Measurements from ENCODE around the gene RAB36.
A peak's percentile ranks its signal among the peaks of the same experiment; 100 is the strongest.
"Not testable (repeated sequence)": the region's sequence is repeated elsewhere in the genome, so short reads cannot be mapped to it uniquely, and the experiment has no call there.

The RAB36 gene

DNA sequence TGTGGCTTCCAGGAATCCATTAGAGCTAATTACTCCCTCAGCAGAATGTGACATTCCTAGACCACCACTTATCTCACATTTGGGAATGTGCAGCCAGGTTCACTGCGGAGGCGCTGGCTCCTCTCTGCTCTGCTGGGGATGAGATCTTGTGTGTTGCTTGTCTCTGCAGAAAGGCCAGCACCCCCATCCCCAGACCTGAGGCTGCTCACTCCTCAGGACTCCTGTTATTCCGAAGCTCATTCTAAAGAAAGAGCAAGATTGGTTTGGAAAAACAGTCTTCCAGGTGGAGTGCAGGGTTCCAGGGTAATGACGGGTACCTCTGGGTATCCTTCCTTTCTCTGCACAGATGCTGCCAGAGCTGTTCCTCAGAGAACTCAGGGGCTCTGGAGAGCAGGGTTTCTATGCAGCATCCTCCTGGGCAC, 24.3 kb upstream of the RAB36 start:
- DNase-seq (ENCODE audit: low spot score) = no peak

- DNase-seq (ENCODE audit: low spot score) = peak; percentile 57
Measured at GRCh38 chr22:23121424-23121823, 23.9 kb upstream of the RAB36 start.

DNA sequence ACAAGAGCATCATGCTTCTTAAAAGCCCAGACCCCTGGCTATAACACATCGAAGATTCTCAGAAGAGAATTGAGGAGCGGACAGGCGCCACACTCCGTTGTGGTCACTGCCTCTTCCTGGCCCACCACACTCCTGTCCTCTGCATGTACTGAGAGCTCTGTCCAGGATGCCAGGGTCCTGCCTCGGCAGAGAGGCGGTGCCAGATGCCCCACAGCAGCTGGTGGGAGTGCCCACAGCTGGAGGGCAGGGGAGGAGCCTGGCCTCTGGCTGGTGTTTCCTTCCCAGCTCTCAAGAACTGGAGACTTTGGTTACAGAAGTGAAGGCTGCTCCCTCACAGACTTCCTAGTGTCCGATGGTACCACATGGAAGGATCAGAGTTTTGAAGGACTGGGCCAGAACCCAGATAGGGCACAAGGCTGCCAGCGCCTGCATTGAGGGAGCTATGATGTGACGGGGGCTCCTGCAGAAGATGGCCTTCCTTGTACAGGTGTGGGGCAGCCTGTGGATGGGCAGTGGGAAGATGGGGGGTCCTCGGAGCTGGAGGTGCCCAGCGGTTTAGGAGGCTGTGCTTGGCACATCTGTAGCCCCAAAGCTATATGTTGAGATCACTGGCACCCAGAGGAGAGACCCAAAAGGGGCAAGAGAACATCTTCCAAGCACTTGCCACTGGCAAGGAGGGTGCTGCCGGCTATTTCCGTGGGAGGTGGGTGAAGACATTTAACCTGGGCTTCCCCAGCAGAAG, 22.9 kb upstream of the RAB36 start:
- no peak for DNase-seq (ENCODE audit: low spot score)

DNA sequence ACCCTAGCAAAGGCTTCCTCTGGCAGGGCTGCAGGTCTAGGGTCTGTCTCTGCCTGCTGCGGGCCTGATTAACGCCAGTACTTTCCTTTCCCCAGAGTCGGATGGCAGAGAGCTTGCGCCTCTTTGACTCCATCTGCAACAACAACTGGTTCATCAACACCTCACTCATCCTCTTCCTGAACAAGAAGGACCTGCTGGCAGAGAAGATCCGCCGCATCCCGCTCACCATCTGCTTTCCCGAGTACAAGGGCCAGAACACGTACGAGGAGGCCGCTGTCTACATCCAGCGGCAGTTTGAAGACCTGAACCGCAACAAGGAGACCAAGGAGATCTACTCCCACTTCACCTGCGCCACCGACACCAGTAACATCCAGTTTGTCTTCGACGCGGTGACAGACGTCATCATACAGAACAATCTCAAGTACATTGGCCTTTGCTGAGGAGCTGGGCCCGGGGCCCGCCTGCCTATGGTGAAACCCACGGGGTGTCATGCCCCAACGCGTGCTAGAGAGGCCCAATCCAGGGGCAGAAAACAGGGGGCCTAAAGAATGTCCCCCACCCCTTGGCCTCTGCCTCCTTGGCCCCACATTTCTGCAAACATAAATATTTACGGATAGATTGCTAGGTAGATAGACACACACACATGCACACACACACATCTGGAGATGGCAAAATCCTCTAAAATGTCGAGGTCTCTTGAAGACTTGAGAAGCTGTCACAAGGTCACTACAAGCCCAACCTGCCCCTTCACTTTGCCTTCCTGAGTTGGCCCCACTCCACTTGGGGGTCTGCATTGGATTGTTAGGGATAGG, 22.1 kb upstream of the RAB36 start:
- DNase-seq (ENCODE audit: low spot score) = no peak

GRCh38 chr22:23123804-23124254, 21.4 kb upstream of the RAB36 start:
- DNase-seq (ENCODE audit: low spot score) = no peak

- DNase-seq (ENCODE audit: low spot score) = no peak
Measured at GRCh38 chr22:23124611-23125511, 20.4 kb upstream of the RAB36 start.

GRCh38 chr22:23125512-23126103, 19.7 kb upstream of the RAB36 start:
- no peak for DNase-seq (ENCODE audit: low spot score)

GRCh38 chr22:23126165-23127054, 18.9 kb upstream of the RAB36 start:
- no peak for DNase-seq (ENCODE audit: low spot score)

- no peak for DNase-seq (ENCODE audit: low spot score)
Measured at GRCh38 chr22:23127055-23127756, 18.1 kb upstream of the RAB36 start.

DNA sequence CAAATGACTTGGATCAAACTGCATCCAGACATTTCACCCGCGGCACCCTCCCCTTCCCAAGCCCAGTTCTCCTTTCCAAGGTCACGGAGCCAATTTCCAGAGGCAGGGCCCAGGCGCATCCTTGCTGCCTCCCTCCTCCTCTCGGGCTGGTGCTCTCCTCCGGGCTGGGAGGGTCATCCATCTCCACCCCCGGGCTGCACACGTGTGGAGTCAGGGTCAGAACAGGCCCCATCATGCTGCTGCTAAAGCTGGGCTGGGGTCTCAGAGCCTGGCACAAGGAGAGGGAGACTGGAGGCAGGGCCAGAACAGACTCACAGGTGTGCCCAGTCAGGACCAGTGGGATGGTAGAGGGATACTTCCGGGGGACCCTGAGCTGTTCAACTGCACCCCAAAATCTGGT, 17.5 kb upstream of the RAB36 start:
- no peak for DNase-seq (ENCODE audit: low spot score)

GRCh38 chr22:23128269-23129108, 16.8 kb upstream of the RAB36 start:
- peak; percentile 69 for DNase-seq (ENCODE audit: low spot score)

GRCh38 chr22:23129149-23129548, 16.1 kb upstream of the RAB36 start:
- DNase-seq (ENCODE audit: low spot score) = no peak

DNA sequence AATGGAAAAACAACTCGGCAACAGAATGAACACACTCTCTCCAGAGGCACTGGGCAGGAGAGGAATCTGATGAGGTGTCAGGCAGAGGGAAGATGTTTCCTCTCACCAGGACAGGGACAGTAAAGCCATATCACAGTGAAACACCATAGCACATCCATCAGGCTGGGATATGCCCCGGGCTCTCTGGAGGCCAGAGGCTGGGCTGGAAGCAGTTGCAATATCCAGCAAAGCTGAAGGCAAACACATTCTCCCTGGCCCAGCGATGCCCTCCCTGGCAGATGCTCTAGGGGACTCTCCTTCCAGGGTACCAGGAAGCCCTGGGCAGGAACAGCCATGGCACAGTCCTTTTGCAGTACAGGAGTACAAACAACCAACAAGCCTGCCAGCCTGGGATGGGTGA, 14.6 kb upstream of the RAB36 start:
- no peak for DNase-seq (ENCODE audit: low spot score)

DNA sequence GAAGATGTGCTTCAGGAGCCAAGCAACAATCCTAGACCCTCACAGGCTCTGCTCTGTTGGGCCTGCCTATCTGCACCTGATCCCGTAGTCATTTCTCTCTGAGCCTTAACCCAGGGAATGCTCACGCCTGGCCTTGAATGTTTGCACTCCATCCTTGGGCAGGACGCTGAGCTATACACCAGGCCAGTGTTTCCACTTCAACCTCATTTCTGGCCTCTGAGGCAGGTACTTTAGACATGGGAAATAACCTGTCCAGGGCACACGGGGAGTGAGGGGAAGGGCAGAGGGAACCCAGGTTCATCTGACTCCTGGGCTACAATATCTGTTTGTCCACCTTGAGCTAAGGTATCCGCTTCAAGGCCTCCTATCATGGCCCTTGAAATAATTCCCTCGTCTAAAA, 13.3 kb upstream of the RAB36 start:
- no peak for DNase-seq (ENCODE audit: low spot score)

DNA sequence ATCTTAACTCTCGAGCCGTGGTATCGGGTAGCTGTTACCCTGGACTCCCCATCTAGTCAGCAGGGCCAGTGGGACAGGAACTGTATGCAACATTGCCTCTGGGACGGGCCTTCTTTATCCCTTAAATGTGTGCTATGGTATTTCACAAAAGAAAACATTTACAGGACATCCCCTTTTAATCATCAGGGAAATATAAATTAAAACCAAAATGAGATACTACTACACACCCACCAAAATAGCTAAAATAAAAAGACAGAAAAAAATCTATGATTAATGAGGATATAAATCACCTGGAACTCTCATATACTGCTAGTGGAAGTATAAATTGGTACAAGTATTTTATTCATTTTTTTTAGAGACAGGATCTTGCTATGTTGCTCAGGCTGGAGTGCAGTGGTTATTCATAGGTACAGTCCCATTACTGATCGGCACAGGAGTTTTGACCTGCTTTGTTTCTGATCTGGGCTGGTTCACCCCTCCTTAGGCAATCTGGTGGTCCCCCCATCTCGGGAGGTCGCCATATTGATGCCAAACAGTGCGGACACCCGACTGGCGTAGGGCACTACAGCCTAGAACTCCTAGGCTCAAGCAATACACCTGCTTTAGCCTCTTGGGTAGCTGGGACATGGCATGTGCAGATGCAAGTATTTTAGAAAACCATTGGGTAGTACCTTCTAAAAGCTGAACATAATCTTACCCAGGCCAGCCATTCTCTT, 12.7 kb upstream of the RAB36 start:
- no peak for DNase-seq (ENCODE audit: low spot score)

- DNase-seq (ENCODE audit: low spot score) = no peak
Measured at GRCh38 chr22:23133922-23134321, 11.4 kb upstream of the RAB36 start.

DNA sequence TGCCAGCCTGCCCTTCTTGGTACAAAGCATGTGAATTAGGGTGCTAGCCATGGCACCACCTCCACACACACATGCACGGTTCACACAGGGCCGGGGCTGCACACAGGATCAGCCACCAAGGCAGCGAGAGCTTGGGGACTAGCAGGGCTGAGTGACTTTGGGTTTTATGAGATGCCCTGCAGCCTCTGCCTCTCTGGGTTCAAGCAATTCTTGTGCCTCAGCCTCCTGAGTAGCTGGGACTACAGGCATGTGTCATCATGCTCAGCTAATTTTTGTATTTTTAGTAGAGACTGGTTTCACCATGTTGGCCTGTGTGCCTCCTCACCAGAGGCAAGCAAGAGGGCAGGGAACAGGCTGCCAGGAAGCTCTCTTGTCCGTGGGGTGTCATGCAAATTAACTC, 8.3 kb upstream of the RAB36 start:
- not testable (repeated sequence) for DNase-seq (ENCODE audit: low spot score)

DNA sequence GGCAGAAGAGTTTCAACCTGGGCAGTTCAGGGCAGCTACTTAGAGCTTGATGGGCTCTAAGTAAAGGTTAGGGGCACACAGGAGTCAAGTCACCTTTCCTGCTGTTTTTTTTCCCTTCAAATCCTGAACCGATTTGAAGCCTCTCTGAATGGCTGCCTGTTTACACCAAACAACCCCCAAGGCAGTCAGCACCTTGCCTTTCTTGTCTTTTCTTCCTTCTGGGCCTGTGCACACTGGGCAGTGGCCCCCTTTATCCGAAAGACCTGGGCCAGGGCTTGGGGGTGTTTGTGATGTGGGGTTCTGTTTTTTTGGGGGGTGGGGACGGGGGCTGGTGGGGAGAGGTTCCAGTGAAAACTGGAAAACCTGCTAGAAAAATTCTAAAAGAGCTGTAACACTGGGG, 7.8 kb upstream of the RAB36 start:
- no peak for DNase-seq (ENCODE audit: low spot score)
